Fibroblast of pulmonary artery (primary cell): ENCODE results near the gene NEK7.

Source experiments
- DNase-seq: peaks from one replicate; pipeline ENCODE4 v3.0.0-alpha.2; 2010; ENCODE audit warnings: low read depth
- H3K4me3 ChIP-seq: replicated peaks from 2 replicates; pipeline ENCODE4 v1.5.1; 2011; ENCODE audit warnings: low read depth, mild to moderate bottlenecking, control low read depth, low read length, moderate library complexity
- CTCF ChIP-seq: IDR thresholded peaks from 2 replicates; pipeline ENCODE4 v1.5.1; 2011; ENCODE audit warnings: mild to moderate bottlenecking, control low read depth, low read length, inconsistent platforms; ENCODE audit errors: missing control alignments

NEK7 gene

GRCh38 chr1:198367296-198367695, 210.5 kb downstream of the NEK7 start:
- no peak for TF ChIP-seq CTCF
- no peak for DNase-seq
- no peak overlapping the region for H3K4me3 ChIP-seq

- TF ChIP-seq CTCF = no peak
- no peak for DNase-seq
- no peak overlapping the region for H3K4me3 ChIP-seq
These were observed 214.2 kb downstream of the NEK7 start for GRCh38 chr1:198370996-198371395.
